Erythroblast (primary cell): Measurements from ENCODE around the gene RAB11FIP5.
"Not testable (repeated sequence)": the region's sequence is repeated elsewhere in the genome, so short reads cannot be mapped to it uniquely, and the experiment has no call there.

Experiments
- DNase-seq, 2 experiments: peaks; one replicate each; lab custom pipeline; 2025; lab: John Stamatoyannopoulos, UW
- GATA1 ChIP-seq: IDR thresholded peaks from 2 replicates; pipeline ENCODE4 v1.6.1; 2011; ENCODE audit warnings: low read depth, mild to moderate bottlenecking, control low read depth, low read length, moderate library complexity
- POLR2A ChIP-seq: IDR thresholded peaks from 2 replicates; pipeline ENCODE4 v1.6.1; 2011; ENCODE audit warnings: mild to moderate bottlenecking, low read length

Gene RAB11FIP5

GRCh38 chr2:73103018-73103542 is 9.7 kb downstream of the RAB11FIP5 start:
- TF ChIP-seq GATA1: no peak
- TF ChIP-seq POLR2A: no peak
- peak in 1 of 2 experiments; percentile 52 for DNase-seq

- TF ChIP-seq GATA1 (no peak), POLR2A (no peak)
- no peak for DNase-seq
Measured at GRCh38 chr2:73101626-73102256, 11.0 kb downstream of the RAB11FIP5 start.

GRCh38 chr2:73100956-73101355 is 11.8 kb downstream of the RAB11FIP5 start:
- DNase-seq: no peak
- TF ChIP-seq GATA1: no peak
- TF ChIP-seq POLR2A: no peak

- TF ChIP-seq GATA1 (no peak), POLR2A (no peak)
- DNase-seq: no peak
Measured at GRCh38 chr2:73099486-73099885, 13.3 kb downstream of the RAB11FIP5 start.

GRCh38 chr2:73095910-73096309 is 16.8 kb downstream of the RAB11FIP5 start:
- no peak for TF ChIP-seq GATA1
- no peak for TF ChIP-seq POLR2A
- DNase-seq: no peak

- DNase-seq: not testable (repeated sequence)
Measured at GRCh38 chr2:73093601-73094218, 19.0 kb downstream of the RAB11FIP5 start.

GRCh38 chr2:73092146-73092783 is 20.5 kb downstream of the RAB11FIP5 start:
- TF ChIP-seq GATA1 (no peak), POLR2A (no peak)
- no peak for DNase-seq

- TF ChIP-seq GATA1: no peak
- TF ChIP-seq POLR2A: no peak
- DNase-seq: no peak
Measured at GRCh38 chr2:73091696-73092095, 21.1 kb downstream of the RAB11FIP5 start.

- no peak for DNase-seq
- TF ChIP-seq GATA1: no peak
- no peak for TF ChIP-seq POLR2A
Measured at GRCh38 chr2:73091164-73091563, 21.6 kb downstream of the RAB11FIP5 start.

GRCh38 chr2:73089270-73090030 is 23.3 kb downstream of the RAB11FIP5 start:
- TF ChIP-seq GATA1: no peak
- no peak for TF ChIP-seq POLR2A
- no peak for DNase-seq

GRCh38 chr2:73088703-73089102 is 24.0 kb downstream of the RAB11FIP5 start:
- DNase-seq: no peak
- TF ChIP-seq GATA1 (no peak), POLR2A (no peak)

GRCh38 chr2:73088211-73088610 is 24.5 kb downstream of the RAB11FIP5 start:
- TF ChIP-seq POLR2A (no peak), GATA1 (no peak)
- DNase-seq: no peak

- no peak for DNase-seq
- TF ChIP-seq POLR2A (no peak), GATA1 (no peak)
Measured at GRCh38 chr2:73087311-73087710, 25.4 kb downstream of the RAB11FIP5 start.
